GM21576 (cell line): ENCODE data around the gene AKAP13.
A peak's percentile ranks its signal among the peaks of the same experiment; 100 is the strongest.

Source experiments
- ATAC-seq: cut with Tn5 transposase; IDR thresholded peaks from one replicate; pipeline ENCODE4 v1.9.1; 2021; ENCODE audit warnings: mild to moderate bottlenecking, moderate library complexity; ENCODE audit not compliant: unreplicated experiment

Gene AKAP13

GRCh38 chr15:85443593-85444087, 63.2 kb downstream of the AKAP13 start:
- peak; percentile 71 for ATAC-seq

- no peak for ATAC-seq
These were observed 63.8 kb downstream of the AKAP13 start for GRCh38 chr15:85444122-85444745.

- ATAC-seq: no peak
These were observed 65.0 kb downstream of the AKAP13 start for GRCh38 chr15:85445361-85445760.

- ATAC-seq: no peak
These were observed 70.8 kb downstream of the AKAP13 start for GRCh38 chr15:85451099-85451700.

- no peak for ATAC-seq
These were observed 72.0 kb downstream of the AKAP13 start for GRCh38 chr15:85452436-85452835.

GRCh38 chr15:85453144-85453872, 72.9 kb downstream of the AKAP13 start:
- ATAC-seq: no peak

GRCh38 chr15:85454403-85454802, 74.0 kb downstream of the AKAP13 start:
- no peak for ATAC-seq

GRCh38 chr15:85455891-85456290, 75.5 kb downstream of the AKAP13 start:
- ATAC-seq: no peak

GRCh38 chr15:85456798-85457197, 76.4 kb downstream of the AKAP13 start:
- ATAC-seq: no peak

- peak; percentile 73 for ATAC-seq
These were observed 77.1 kb downstream of the AKAP13 start for GRCh38 chr15:85457392-85457968.

- ATAC-seq: no peak
These were observed 78.4 kb downstream of the AKAP13 start for GRCh38 chr15:85458764-85459163.

- ATAC-seq: no peak
These were observed 81.6 kb downstream of the AKAP13 start for GRCh38 chr15:85462029-85462428.

GRCh38 chr15:85463276-85463892, 83.0 kb downstream of the AKAP13 start:
- ATAC-seq: no peak

GRCh38 chr15:85463976-85464375, 83.6 kb downstream of the AKAP13 start:
- ATAC-seq: no peak

- ATAC-seq: no peak
These were observed 84.1 kb downstream of the AKAP13 start for GRCh38 chr15:85464471-85464870.

- no peak for ATAC-seq
These were observed 90.3 kb downstream of the AKAP13 start for GRCh38 chr15:85470563-85471271.

GRCh38 chr15:85472349-85472748, 91.9 kb downstream of the AKAP13 start:
- no peak for ATAC-seq

- no peak for ATAC-seq
These were observed 93.1 kb downstream of the AKAP13 start for GRCh38 chr15:85473455-85473854.

GRCh38 chr15:85474700-85475316, 94.4 kb downstream of the AKAP13 start:
- peak; percentile 67 for ATAC-seq

- peak; percentile 74 for ATAC-seq
These were observed 94.9 kb downstream of the AKAP13 start for GRCh38 chr15:85475317-85475701.
